CD4-positive, alpha-beta memory T cell (primary cell): ENCODE data around the gene STEAP4. TPM values are rescaled to one million over a fixed set of nuclear protein-coding genes. Genes with fewer than 3 reads are reported as not detected.
"Not testable (repeated sequence)": the region's sequence is repeated elsewhere in the genome, so short reads cannot be mapped to it uniquely, and the experiment has no call there.

Source experiments
- CTCF ChIA-PET: fragments of 350-600 bp; sonication (Branson Sonifier 250); formaldehyde crosslinking; loops from one replicate; lab custom pipeline; 2021; ENCODE audit warnings: inconsistent platforms; ENCODE audit not compliant: partially characterized antibody; lab: Charles Lee
- POLR2A ChIA-PET: fragments of 350-600 bp; sonication (Branson Sonifier 250); formaldehyde crosslinking; loops from one replicate; lab custom pipeline; 2021; ENCODE audit not compliant: partially characterized antibody; lab: Charles Lee
- DNase-seq, 5 donors: peaks; one replicate each; pipeline versions ENCODE4 v3.0.0 to v3.0.0-alpha.2; 2020 to 2022; ENCODE audit warnings: mixed read lengths in 1 of 5
- H3K27ac ChIP-seq: one replicate; pipeline ENCODE4 v1.7.0; 2013; ENCODE audit warnings: low read depth, low read length
- H3K27me3 ChIP-seq: 2 replicates; pipeline ENCODE4 v1.7.0; 2013; ENCODE audit warnings: mild to moderate bottlenecking, low read length, moderate library complexity; ENCODE audit not compliant: insufficient read depth
- H3K36me3 ChIP-seq: 2 replicates; pipeline ENCODE4 v1.7.0; 2013; ENCODE audit warnings: mild to moderate bottlenecking, low read length, moderate library complexity; ENCODE audit not compliant: insufficient read depth
- H3K4me1 ChIP-seq: 2 replicates; pipeline ENCODE4 v1.7.0; 2013; ENCODE audit warnings: mild to moderate bottlenecking, low read length, moderate library complexity; ENCODE audit not compliant: insufficient read depth
- H3K4me3 ChIP-seq, 2 donors: one replicate each; pipeline ENCODE4 v1.7.0; 2013; ENCODE audit warnings: low read length in 2 of 2, mild to moderate bottlenecking in 1 of 2
- H3K9me3 ChIP-seq, 2 donors: one replicate each; pipeline ENCODE4 v1.7.0; 2013; ENCODE audit warnings: low read length in 2 of 2, control low read depth in 1 of 2; ENCODE audit not compliant: control insufficient read depth in 1 of 2
- H3K27ac Mint-ChIP-seq, 7 donors: one replicate each; pipeline ENCODE4 v1.8.0; 2020 to 2021; ENCODE audit warnings: mixed read lengths in 7 of 7, mild to moderate bottlenecking in 6 of 7, inconsistent platforms in 3 of 7, moderate library complexity in 3 of 7
- H3K27me3 Mint-ChIP-seq, 2 donors: one replicate each; pipeline ENCODE4 v1.8.0; 2020 to 2021; ENCODE audit warnings: mixed read lengths in 2 of 2
- H3K36me3 Mint-ChIP-seq, 2 donors: one replicate each; pipeline ENCODE4 v1.8.0; 2020 to 2021; ENCODE audit warnings: mixed read lengths in 2 of 2, inconsistent platforms in 1 of 2, mild to moderate bottlenecking in 1 of 2
- H3K4me1 Mint-ChIP-seq, 4 donors: one replicate each; pipeline ENCODE4 v1.8.0; 2020 to 2021; ENCODE audit warnings: mixed read lengths in 4 of 4, mild to moderate bottlenecking in 1 of 4
- H3K4me3 Mint-ChIP-seq, 8 donors: one replicate each; pipeline ENCODE4 v1.8.0; 2020 to 2021; ENCODE audit warnings: mixed read lengths in 8 of 8, mild to moderate bottlenecking in 7 of 8, moderate library complexity in 6 of 8, inconsistent platforms in 3 of 8
- H3K9me3 Mint-ChIP-seq, 8 donors: one replicate each; pipeline ENCODE4 v1.8.0; 2020 to 2021; ENCODE audit warnings: mixed read lengths in 8 of 8, mild to moderate bottlenecking in 5 of 8, inconsistent platforms in 3 of 8, moderate library complexity in 1 of 8
- intact Hi-C: fragments of 100-400 bp; cut with micrococcal nuclease; formaldehyde crosslinking; loops from one replicate; pipeline ENCODE4 v1.15.1; 2023
- polyA plus RNA-seq, 2 donors: library from polyadenylated mRNA; unstranded; fragments of 300-500 nt; fragmentation: Illumina TruSeq; gene quantifications; one replicate each; pipeline ENCODE4 v1.2.3, GENCODE V29; 2021
- total RNA-seq, 2 experiments: library from RNA; stranded (reverse); gene quantifications; one replicate each; pipeline ENCODE4 v1.2.3, GENCODE V29; 2021

Gene STEAP4
- total and polyA plus RNA-seq, 4 experiments from 2014 or later = not detected

DNA sequence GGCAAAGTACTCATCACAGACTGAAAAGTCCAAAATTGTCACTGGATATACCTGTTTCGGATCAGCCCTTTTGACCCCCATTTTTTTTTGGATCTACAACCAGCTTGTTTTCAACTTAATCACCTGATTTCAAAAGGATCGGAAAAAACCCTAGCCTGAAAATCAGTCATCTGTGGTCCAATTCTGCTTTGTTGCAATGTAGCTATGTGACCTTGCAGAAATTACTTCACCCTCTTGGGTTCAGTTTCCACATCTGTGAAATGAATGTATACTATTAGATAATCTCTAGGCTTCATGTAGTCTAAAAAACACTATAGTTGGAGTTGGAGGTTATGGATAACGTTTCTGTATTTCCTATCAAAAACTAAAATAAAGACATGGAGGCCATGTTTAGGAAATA, 37.1 kb downstream of the STEAP4 start:
- Mint-ChIP-seq H3K36me3 (no peaks in the 10 kb centered on the region), H3K9me3 (peaks cover 0 to 4% (median 0%) of the 10 kb centered on the region in 8 donors), H3K27ac (no peak overlapping the region), H3K27me3 (peaks cover 0 to 5% of the 10 kb centered on the region in 2 donors), H3K4me3 (no peak overlapping the region), H3K4me1 (peaks cover 0 to 2% (median 0%) of the 10 kb centered on the region in 4 donors)
- Histone ChIP-seq H3K4me1 (no peaks in the 10 kb centered on the region), H3K27me3 (no peaks in the 10 kb centered on the region), H3K27ac (no peak overlapping the region), H3K36me3 (no peaks in the 10 kb centered on the region), H3K4me3 (no peak overlapping the region), H3K9me3 (no peaks in the 10 kb centered on the region)
- intact Hi-C loops = no loop called here
- CTCF ChIA-PET = no interaction called here
- no peak for DNase-seq
- POLR2A ChIA-PET = no interaction called here

GRCh38 chr7:88268858-88269257, 37.8 kb downstream of the STEAP4 start:
- ChIA-PET CTCF (no interaction called here), POLR2A (no interaction called here)
- Mint-ChIP-seq H3K9me3 (peaks cover 0 to 4% (median 0%) of the 10 kb centered on the region in 8 donors), H3K4me3 (no peak overlapping the region), H3K36me3 (no peaks in the 10 kb centered on the region), H3K4me1 (peaks cover 0 to 2% (median 0%) of the 10 kb centered on the region in 4 donors), H3K27ac (no peak overlapping the region), H3K27me3 (peaks cover 0 to 6% of the 10 kb centered on the region in 2 donors)
- H3K9me3 ChIP-seq = no peaks in the 10 kb centered on the region
- H3K36me3 ChIP-seq = no peaks in the 10 kb centered on the region
- intact Hi-C loops = no loop called here
- H3K4me3 ChIP-seq = no peak overlapping the region
- DNase-seq = no peak
- H3K27ac ChIP-seq = no peak overlapping the region
- no peaks in the 10 kb centered on the region for H3K4me1 ChIP-seq
- no peaks in the 10 kb centered on the region for H3K27me3 ChIP-seq

DNA sequence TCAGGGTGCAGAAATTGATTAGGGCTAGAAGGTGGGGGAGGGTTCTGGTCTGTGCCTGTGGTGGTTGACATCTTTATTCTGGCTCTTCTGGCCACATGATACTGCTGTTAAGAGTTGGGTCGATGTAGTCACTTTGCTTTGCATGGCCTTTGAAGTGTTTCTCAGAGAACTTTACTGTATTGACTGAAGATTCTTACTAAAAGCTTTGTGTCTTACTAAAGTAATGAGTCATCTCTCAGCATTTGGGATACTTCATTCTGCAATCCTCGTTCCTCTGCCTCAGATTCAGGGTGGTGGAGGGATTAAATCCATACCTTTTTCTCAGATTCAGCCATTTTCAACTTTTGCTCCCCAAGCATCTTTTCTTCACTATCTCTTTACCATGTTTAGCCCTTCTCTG, 38.6 kb downstream of the STEAP4 start:
- CTCF ChIA-PET = no interaction called here
- no peak overlapping the region for H3K27ac Mint-ChIP-seq

DNA sequence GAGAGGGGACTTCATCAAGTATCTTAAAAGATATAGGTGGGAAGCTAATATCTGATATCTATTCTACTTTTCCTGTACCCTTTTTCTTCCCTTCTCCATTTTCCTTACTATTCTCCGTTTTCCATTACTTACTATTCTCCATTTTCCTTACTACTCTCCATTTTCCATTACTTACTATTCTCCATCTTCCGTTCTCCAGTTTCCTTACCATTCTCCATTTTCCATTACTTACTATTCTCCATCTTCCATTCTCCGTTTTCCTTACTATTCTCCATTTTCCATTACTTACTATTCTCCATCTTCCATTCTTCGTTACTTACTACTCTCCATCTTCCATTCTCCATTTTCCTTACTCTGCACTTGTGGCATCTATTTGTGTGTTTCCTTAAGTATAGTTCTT, 39.3 kb downstream of the STEAP4 start:
- ChIA-PET POLR2A (no interaction called here), CTCF (no interaction called here)
- no peak overlapping the region for H3K4me3 ChIP-seq
- H3K36me3 ChIP-seq = no peaks in the 10 kb centered on the region
- intact Hi-C loops = no loop called here
- no peak for DNase-seq
- no peaks in the 10 kb centered on the region for H3K36me3 Mint-ChIP-seq
- no peaks in the 10 kb centered on the region for H3K9me3 ChIP-seq
- H3K27ac ChIP-seq = no peak overlapping the region
- H3K4me3 Mint-ChIP-seq = no peak overlapping the region
- H3K9me3 Mint-ChIP-seq = peaks cover 0 to 4% (median 0%) of the 10 kb centered on the region in 8 donors
- no peaks in the 10 kb centered on the region for H3K27me3 ChIP-seq
- peaks cover 0 to 8% of the 10 kb centered on the region in 2 donors for H3K27me3 Mint-ChIP-seq
- no peak overlapping the region for H3K27ac Mint-ChIP-seq
- H3K4me1 ChIP-seq = no peaks in the 10 kb centered on the region
- H3K4me1 Mint-ChIP-seq = peaks cover 0 to 2% (median 0%) of the 10 kb centered on the region in 4 donors

More for the DNA sequence above, 38.6 kb downstream of the STEAP4 start:
- H3K36me3 Mint-ChIP-seq = no peaks in the 10 kb centered on the region
- H3K27me3 Mint-ChIP-seq = peaks cover 0 to 8% of the 10 kb centered on the region in 2 donors
- no peak for DNase-seq
- H3K27me3 ChIP-seq = no peaks in the 10 kb centered on the region
- H3K9me3 ChIP-seq = no peaks in the 10 kb centered on the region
- peaks cover 0 to 4% (median 0%) of the 10 kb centered on the region in 8 donors for H3K9me3 Mint-ChIP-seq
- H3K4me3 ChIP-seq = no peak overlapping the region
- peaks cover 0 to 2% (median 0%) of the 10 kb centered on the region in 4 donors for H3K4me1 Mint-ChIP-seq
- no peak overlapping the region for H3K27ac ChIP-seq
- POLR2A ChIA-PET = no interaction called here
- H3K4me1 ChIP-seq = no peaks in the 10 kb centered on the region
- intact Hi-C loops = no loop called here
- H3K4me3 Mint-ChIP-seq = no peak overlapping the region
- no peaks in the 10 kb centered on the region for H3K36me3 ChIP-seq

- H3K27ac Mint-ChIP-seq, H3K27ac ChIP-seq, H3K27me3 ChIP-seq, POLR2A ChIA-PET, H3K36me3 ChIP-seq, CTCF ChIA-PET, H3K4me1 Mint-ChIP-seq, DNase-seq, intact Hi-C loops, H3K27me3 Mint-ChIP-seq, H3K36me3 Mint-ChIP-seq, H3K9me3 ChIP-seq, H3K4me3 ChIP-seq, H3K9me3 Mint-ChIP-seq, H3K4me3 Mint-ChIP-seq, H3K4me1 ChIP-seq: not testable (repeated sequence)
Measured at GRCh38 chr7:88264987-88265386, 41.7 kb downstream of the STEAP4 start.

DNA sequence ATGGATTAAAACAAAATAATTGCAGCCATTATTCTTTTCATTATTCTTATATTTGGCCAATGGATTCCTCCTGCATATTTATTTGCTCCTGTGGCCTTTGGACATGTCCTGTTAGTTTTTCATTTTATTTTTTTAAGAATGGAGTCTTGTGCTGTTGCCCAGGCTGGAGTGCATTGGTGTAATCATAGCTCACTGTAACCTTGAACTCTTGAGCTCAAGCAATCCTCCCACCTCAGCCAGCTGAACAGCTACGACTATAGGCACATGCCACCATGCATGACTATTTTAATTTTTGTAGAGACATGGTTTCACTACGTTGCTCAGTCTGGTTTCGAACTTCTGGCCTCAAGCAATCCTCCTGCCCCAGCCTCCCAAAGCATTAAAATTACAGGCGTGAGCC, 44.1 kb downstream of the STEAP4 start:
- H3K36me3 Mint-ChIP-seq = no peaks in the 10 kb centered on the region
- no peak for DNase-seq
- H3K4me1 Mint-ChIP-seq = peaks cover 0 to 1% (median 0%) of the 10 kb centered on the region in 4 donors
- H3K36me3 ChIP-seq = no peaks in the 10 kb centered on the region
- no peak overlapping the region for H3K27ac Mint-ChIP-seq
- intact Hi-C loops = no loop called here
- no peaks in the 10 kb centered on the region for H3K4me1 ChIP-seq
- no peak overlapping the region for H3K4me3 ChIP-seq
- CTCF ChIA-PET = no interaction called here
- POLR2A ChIA-PET = no interaction called here
- peaks cover 2% of the 10 kb centered on the region for H3K27me3 ChIP-seq
- no peaks in the 10 kb centered on the region for H3K9me3 ChIP-seq
- H3K9me3 Mint-ChIP-seq = peaks cover 0 to 3% (median 1%) of the 10 kb centered on the region in 8 donors
- peaks cover 6 to 15% of the 10 kb centered on the region in 2 donors for H3K27me3 Mint-ChIP-seq
- no peak overlapping the region for H3K27ac ChIP-seq
- H3K4me3 Mint-ChIP-seq = no peak overlapping the region

- Mint-ChIP-seq H3K27me3 (peaks cover 11 to 18% of the 10 kb centered on the region in 2 donors), H3K27ac (no peak overlapping the region), H3K4me1 (no peaks in the 10 kb centered on the region), H3K4me3 (no peak overlapping the region), H3K36me3 (no peaks in the 10 kb centered on the region), H3K9me3 (peaks cover 0 to 8% (median 0%) of the 10 kb centered on the region in 8 donors)
- no peaks in the 10 kb centered on the region for H3K4me1 ChIP-seq
- no peak overlapping the region for H3K27ac ChIP-seq
- ChIA-PET CTCF (no interaction called here), POLR2A (no interaction called here)
- no peak overlapping the region for H3K4me3 ChIP-seq
- DNase-seq = no peak
- no peaks in the 10 kb centered on the region for H3K9me3 ChIP-seq
- H3K36me3 ChIP-seq = no peaks in the 10 kb centered on the region
- intact Hi-C loops = no loop called here
- H3K27me3 ChIP-seq = peaks cover 5% of the 10 kb centered on the region
Measured at GRCh38 chr7:88260719-88261118, 46.0 kb downstream of the STEAP4 start.
